SK-MEL-5 (cell line): ENCODE results near the gene NR2C2. TPM values are rescaled to one million over a fixed set of nuclear protein-coding genes. Genes with fewer than 3 reads are reported as not detected.

Source experiments
- DNase-seq: peaks from one replicate; pipeline ENCODE4 v3.0.0-alpha.2; 2016; ENCODE audit warnings: low read depth, low spot score
- in situ Hi-C: cut with HindIII; loops from 2 replicates; pipeline ENCODE4 v1.10.0; 2016; ENCODE audit warnings: low sequenced_read_pairs, high pct_unique_total_duplicates, low pct_unique_long_range_greater_than_20kb
- total RNA-seq: library from RNA; depleted of rRNA; stranded (reverse); fragments of >200 nt; shearing (Covaris generic); gene quantifications from 2 replicates; pipeline ENCODE4 v1.2.3, GENCODE V29; 2014

The NR2C2 gene
- total RNA-seq, 1 experiment from 2014 or later: 20.7 TPM

GRCh38 chr3:14915636-14916222 lies 31.7 kb upstream of the NR2C2 start:
- in situ Hi-C loops: no loop called here
- DNase-seq: peak; percentile 44

GRCh38 chr3:14918356-14918860 lies 29.0 kb upstream of the NR2C2 start:
- in situ Hi-C loops: no loop called here
- DNase-seq: no peak

- in situ Hi-C loops: no loop called here
- DNase-seq: no peak
Observed at GRCh38 chr3:14920536-14920935, 26.8 kb upstream of the NR2C2 start.

- in situ Hi-C loops: no loop called here
- peak; percentile 80 for DNase-seq
Observed at GRCh38 chr3:14921034-14921616, 26.3 kb upstream of the NR2C2 start.

GRCh38 chr3:14921811-14922705 lies 25.3 kb upstream of the NR2C2 start:
- no peak for DNase-seq
- in situ Hi-C loops: no loop called here

GRCh38 chr3:14922863-14923262 lies 24.5 kb upstream of the NR2C2 start:
- in situ Hi-C loops: no loop called here
- DNase-seq: no peak

GRCh38 chr3:14923476-14923875 lies 23.9 kb upstream of the NR2C2 start:
- no peak for DNase-seq
- in situ Hi-C loops: no loop called here

GRCh38 chr3:14925729-14926591 lies 21.4 kb upstream of the NR2C2 start:
- peak; percentile 79 for DNase-seq
- in situ Hi-C loops: loop anchor here (25.0 kb wide), 1 partner anchor 664 kb away; no protein-coding TSS in a partner anchor

- no peak for DNase-seq
- in situ Hi-C loops: loop anchor here (25.0 kb wide), 1 partner anchor 664 kb away; no protein-coding TSS in a partner anchor
Observed at GRCh38 chr3:14926592-14926991, 20.8 kb upstream of the NR2C2 start.

GRCh38 chr3:14927308-14927707 lies 20.1 kb upstream of the NR2C2 start:
- DNase-seq: no peak
- in situ Hi-C loops: loop anchor here (25.0 kb wide), 1 partner anchor 665 kb away; no protein-coding TSS in a partner anchor

GRCh38 chr3:14929310-14930074 lies 17.9 kb upstream of the NR2C2 start:
- in situ Hi-C loops: loop anchor here (25.0 kb wide), 1 partner anchor 667 kb away; no protein-coding TSS in a partner anchor
- DNase-seq: no peak

- in situ Hi-C loops: loop anchor here (25.0 kb wide), 1 partner anchor 672 kb away; no protein-coding TSS in a partner anchor
- no peak for DNase-seq
Observed at GRCh38 chr3:14933820-14934425, 13.5 kb upstream of the NR2C2 start.

- DNase-seq: no peak
- in situ Hi-C loops: loop anchor here (25.0 kb wide), 1 partner anchor 673 kb away; no protein-coding TSS in a partner anchor
Observed at GRCh38 chr3:14935592-14936345, 11.6 kb upstream of the NR2C2 start.

GRCh38 chr3:14938954-14939353 lies 8.4 kb upstream of the NR2C2 start:
- in situ Hi-C loops: loop anchor here (25.0 kb wide), 1 partner anchor 677 kb away; no protein-coding TSS in a partner anchor
- DNase-seq: no peak

GRCh38 chr3:14941871-14942270 lies 5.5 kb upstream of the NR2C2 start:
- in situ Hi-C loops: loop anchor here (25.0 kb wide), 1 partner anchor 680 kb away; no protein-coding TSS in a partner anchor
- peak; percentile 86 for DNase-seq
